Cardiac muscle cell (in vitro differentiated cells and primary cell): ENCODE measurements around the gene NMT1. TPM values are rescaled to one million over a fixed set of nuclear protein-coding genes. Genes with fewer than 3 reads are reported as not detected.
A peak's percentile ranks its signal among the peaks of the same experiment; 100 is the strongest.
"Not testable (repeated sequence)": the region's sequence is repeated elsewhere in the genome, so short reads cannot be mapped to it uniquely, and the experiment has no call there.

Experiments used
- DNase-seq, 2 donors: peaks; one replicate each; pipeline versions ENCODE4 v3.0.0 to v3.0.0-alpha.2; 2010 to 2017; ENCODE audit warnings: low read depth in 1 of 2, low spot score in 1 of 2
- H3K27ac ChIP-seq: fragments of 200-600 bp; sonication (generic); 2 replicates; pipeline ENCODE4 v1.5.1; 2016
- H3K27me3 ChIP-seq: fragments of 200-600 bp; sonication (generic); 2 replicates; pipeline ENCODE4 v1.6.0; 2016; ENCODE audit warnings: control low read depth
- H3K36me3 ChIP-seq: fragments of 200-600 bp; sonication (generic); 2 replicates; pipeline ENCODE4 v1.5.1; 2016; ENCODE audit warnings: control low read depth
- H3K4me1 ChIP-seq: fragments of 200-600 bp; sonication (generic); 2 replicates; pipeline ENCODE4 v1.8.1; 2017; ENCODE audit warnings: low read depth, mild to moderate bottlenecking, mixed run types
- H3K4me3 ChIP-seq: fragments of 200-600 bp; sonication (generic); 2 replicates; pipeline ENCODE4 v1.5.1; 2016; ENCODE audit warnings: mild to moderate bottlenecking
- H3K9me3 ChIP-seq: fragments of 200-600 bp; sonication (generic); 2 replicates; pipeline ENCODE4 v1.5.1; 2017; ENCODE audit warnings: low read depth, mild to moderate bottlenecking, control low read depth
- polyA plus RNA-seq: library from polyadenylated mRNA; unstranded; fragments of >200 nt; fragmentation: Nextera tagmentation; extraction: Ambion mirVana; gene quantifications from 2 replicates; pipeline ENCODE4 v1.2.1, GENCODE V29; 2016
- total RNA-seq: library from RNA; depleted of rRNA; stranded (reverse); fragments of >200 nt; gene quantifications from 2 replicates; pipeline ENCODE4 v1.2.3, GENCODE V29; 2016
- TF ChIP-seq, protein P1 (sequence below): IDR thresholded peaks from 2 replicates; pipeline ENCODE4 v1.5.1; 2012; ENCODE audit warnings: low read depth, mild to moderate bottlenecking, low read length

NMT1 gene
- total and polyA plus RNA-seq, 2 experiments from 2014 or later: 85.2 to 113 TPM

DNA sequence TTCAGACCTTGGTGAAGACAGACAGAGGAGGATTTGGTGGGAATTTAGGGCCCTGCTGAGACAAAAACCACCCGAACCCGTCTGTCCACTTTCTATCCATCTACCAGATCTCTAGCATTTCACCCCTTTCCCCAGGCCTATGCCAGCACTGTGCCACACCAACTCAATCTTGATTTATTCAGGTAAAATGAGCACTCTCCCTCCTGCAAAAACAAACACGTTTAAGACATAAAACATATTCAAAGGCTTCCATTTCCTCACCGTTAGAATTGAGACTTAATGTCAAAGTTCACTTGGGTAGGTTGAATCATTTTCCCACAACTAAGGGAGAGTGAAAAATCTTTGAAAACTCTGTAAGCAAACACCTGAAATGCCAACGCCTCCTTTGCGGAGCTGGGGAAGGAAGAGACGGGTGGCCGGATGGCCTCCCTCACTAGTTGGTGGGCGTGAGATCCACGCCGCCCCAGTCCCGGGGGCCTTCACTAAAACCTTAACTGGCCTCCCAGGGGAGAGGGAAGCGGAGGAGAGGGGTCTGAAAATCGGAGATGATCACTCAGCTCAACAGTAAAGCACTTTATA, 10.5 kb upstream of the NMT1 start:
- H3K4me1 ChIP-seq: peaks cover 4% of the 10 kb centered on the region
- TF ChIP-seq, protein P1, sequence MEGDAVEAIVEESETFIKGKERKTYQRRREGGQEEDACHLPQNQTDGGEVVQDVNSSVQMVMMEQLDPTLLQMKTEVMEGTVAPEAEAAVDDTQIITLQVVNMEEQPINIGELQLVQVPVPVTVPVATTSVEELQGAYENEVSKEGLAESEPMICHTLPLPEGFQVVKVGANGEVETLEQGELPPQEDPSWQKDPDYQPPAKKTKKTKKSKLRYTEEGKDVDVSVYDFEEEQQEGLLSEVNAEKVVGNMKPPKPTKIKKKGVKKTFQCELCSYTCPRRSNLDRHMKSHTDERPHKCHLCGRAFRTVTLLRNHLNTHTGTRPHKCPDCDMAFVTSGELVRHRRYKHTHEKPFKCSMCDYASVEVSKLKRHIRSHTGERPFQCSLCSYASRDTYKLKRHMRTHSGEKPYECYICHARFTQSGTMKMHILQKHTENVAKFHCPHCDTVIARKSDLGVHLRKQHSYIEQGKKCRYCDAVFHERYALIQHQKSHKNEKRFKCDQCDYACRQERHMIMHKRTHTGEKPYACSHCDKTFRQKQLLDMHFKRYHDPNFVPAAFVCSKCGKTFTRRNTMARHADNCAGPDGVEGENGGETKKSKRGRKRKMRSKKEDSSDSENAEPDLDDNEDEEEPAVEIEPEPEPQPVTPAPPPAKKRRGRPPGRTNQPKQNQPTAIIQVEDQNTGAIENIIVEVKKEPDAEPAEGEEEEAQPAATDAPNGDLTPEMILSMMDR: no peak
- peak overlapping the region; percentile 66 for H3K4me3 ChIP-seq
- H3K36me3 ChIP-seq: no peaks in the 10 kb centered on the region
- H3K27ac ChIP-seq: peak overlapping the region; percentile 97
- H3K27me3 ChIP-seq: no peaks in the 10 kb centered on the region
- DNase-seq: peak in 1 of 2 donors; percentile 14
- no peaks in the 10 kb centered on the region for H3K9me3 ChIP-seq

DNA sequence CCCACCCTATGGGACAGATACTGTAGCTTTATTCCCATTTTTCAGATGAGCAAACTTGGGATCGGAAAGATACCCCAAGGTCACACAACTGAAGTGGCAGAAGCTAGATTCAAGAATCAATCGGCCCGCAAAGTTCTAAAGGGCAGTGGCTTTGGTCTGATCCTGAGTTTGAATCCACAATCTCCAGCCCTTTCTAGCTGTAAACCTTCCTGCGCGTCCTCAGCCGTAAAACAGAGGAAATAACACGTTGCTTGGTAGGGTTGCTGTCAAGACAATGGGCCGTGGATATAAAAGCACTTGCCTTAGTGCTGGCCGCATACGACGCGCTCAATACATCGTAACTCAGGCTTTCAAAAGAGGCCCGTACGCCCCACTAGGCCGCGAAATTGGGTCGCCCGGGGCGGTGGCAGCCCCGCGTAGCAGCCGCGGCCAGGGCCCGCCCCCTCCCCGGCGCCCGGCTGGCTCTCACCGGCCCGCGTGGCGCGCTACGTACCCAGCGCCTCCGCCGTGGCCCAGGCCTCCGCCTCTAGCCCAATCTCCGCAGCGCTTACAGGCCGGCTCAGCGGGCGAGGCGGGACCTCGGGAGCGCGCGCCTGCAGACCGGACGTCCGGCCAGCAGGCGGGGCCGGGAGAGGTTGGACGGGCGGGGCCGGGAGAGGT, 9.9 kb upstream of the NMT1 start, which contains the start of gene DCAKD:
TSS of gene DCAKD (minus strand) at position 573 of the 660 bp plus-strand sequence. CDS start 16,747 bp downstream, outside the sequence.
- Histone ChIP-seq H3K9me3 (no peaks in the 10 kb centered on the region), H3K27me3 (no peaks in the 10 kb centered on the region), H3K36me3 (no peaks in the 10 kb centered on the region), H3K4me1 (peaks cover 4% of the 10 kb centered on the region), H3K4me3 (peak within 1 kb of the TSS; percentile 66), H3K27ac (peak within 1 kb of the TSS; percentile 97)
- TF ChIP-seq, protein P1: no peak
- peak; percentile 98 for DNase-seq

DNA sequence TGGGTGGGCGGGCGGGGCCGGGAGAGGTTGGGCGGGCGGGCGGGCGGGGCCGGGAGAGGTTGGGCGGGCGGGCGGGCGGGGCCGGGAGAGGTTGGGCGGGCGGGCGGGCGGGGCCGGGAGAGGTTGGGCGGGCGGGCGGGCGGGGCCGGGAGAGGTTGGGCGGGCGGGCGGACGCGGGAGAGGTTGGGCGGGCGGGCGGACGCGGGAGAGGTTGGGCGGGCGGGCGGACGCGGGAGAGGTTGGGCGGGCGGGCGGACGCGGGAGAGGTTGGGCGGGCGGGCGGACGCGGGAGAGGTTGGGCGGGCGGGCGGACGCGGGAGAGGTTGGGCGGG, 9.4 kb upstream of the NMT1 start:
- Histone ChIP-seq H3K27ac (peak overlapping the region; percentile 77), H3K4me3 (peak overlapping the region; percentile 46)
- H3K4me1 ChIP-seq, H3K36me3 ChIP-seq, DNase-seq, H3K9me3 ChIP-seq, H3K27me3 ChIP-seq: not testable (repeated sequence)

DNA sequence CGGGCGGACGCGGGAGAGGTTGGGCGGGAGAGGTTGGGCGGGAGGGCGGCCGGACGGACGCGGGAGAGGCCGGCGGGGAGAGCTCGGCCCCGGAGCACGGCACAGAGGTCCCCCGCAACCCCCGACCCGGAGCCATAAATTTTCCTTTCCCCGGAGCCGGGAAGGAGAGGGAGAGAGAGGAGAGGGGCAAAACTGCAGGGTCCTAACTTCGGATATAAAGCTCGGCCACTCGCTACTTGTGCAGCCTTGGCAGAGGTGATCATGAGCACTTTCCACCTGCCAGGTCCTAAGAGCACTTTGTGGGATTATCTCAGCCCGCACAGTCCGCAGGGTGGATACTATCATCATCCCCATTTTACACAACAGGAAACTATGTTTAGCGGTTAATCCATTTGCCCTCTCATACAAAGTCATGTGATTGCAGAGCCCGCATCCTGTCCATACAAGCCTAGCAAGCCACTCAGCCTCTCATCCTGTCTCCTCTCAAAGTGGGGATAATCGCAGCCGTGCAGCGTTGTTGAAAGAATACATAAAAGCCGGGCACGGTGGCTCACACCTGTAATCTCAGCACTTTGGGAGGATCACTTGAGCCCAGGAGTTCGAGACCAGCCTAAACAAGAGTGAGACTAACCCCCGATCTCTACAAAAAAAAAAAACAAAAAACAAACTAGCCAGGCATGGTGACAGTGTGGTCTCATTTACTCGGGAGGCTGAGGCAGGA, 8.9 kb upstream of the NMT1 start:
- Histone ChIP-seq H3K36me3 (no peaks in the 10 kb centered on the region), H3K27ac (peak overlapping the region; percentile 77)

DNA sequence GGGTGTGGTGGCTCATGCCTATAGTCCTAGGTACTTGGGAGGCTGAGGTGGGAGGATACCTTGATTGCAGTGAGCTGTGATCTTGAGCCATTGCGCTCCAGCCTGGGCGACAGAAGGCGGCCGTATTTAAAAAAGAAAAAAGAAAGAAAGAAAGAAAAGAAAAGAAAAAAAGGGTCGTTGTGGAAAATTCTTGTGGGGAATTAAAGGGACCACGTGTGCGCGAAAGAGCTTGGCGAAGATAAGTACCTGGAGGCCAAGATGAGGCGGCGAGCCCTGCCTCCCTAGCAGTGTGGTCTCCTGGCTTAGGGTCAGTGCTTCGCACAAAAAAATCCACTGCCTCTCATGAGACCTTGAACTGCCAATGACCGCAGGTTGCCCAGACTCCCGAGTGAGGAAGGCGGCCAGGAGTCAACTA, 728 bp upstream of the NMT1 start:
- Histone ChIP-seq H3K27me3 (no peaks in the 10 kb centered on the region), H3K4me3 (peak overlapping the region; percentile 57), H3K27ac (peak overlapping the region; percentile 91), H3K9me3 (no peaks in the 10 kb centered on the region), H3K4me1 (peaks cover 29% of the 10 kb centered on the region), H3K36me3 (no peaks in the 10 kb centered on the region)
- TF ChIP-seq, protein P1: no peak
- DNase-seq: no peak

More for the DNA sequence above, 8.9 kb upstream of the NMT1 start:
- DNase-seq: peak; percentile 37 to 42
- TF ChIP-seq, protein P1: no peak
- Histone ChIP-seq H3K4me3 (peak overlapping the region; percentile 46), H3K9me3 (no peaks in the 10 kb centered on the region), H3K4me1 (peaks cover 4% of the 10 kb centered on the region), H3K27me3 (no peaks in the 10 kb centered on the region)
